HG03103 (cell line): Measurements from ENCODE around the gene WDHD1.
"Not testable (repeated sequence)": the region's sequence is repeated elsewhere in the genome, so short reads cannot be mapped to it uniquely, and the experiment has no call there.

Source experiments
- ATAC-seq: cut with Tn5 transposase; IDR thresholded peaks from one replicate; pipeline ENCODE4 v1.9.1; 2021; ENCODE audit warnings: low read depth; ENCODE audit not compliant: unreplicated experiment

WDHD1 gene

GRCh38 chr14:55047301-55048053 lies 20.6 kb upstream of the WDHD1 start:
- no peak for ATAC-seq

- ATAC-seq: no peak
Observed at GRCh38 chr14:55045087-55045486, 18.2 kb upstream of the WDHD1 start.

GRCh38 chr14:55043528-55043927 lies 16.6 kb upstream of the WDHD1 start:
- ATAC-seq: no peak

- ATAC-seq: no peak
Observed at GRCh38 chr14:55038708-55039107, 11.8 kb upstream of the WDHD1 start.

- not testable (repeated sequence) for ATAC-seq
Observed at GRCh38 chr14:55037995-55038394, 11.1 kb upstream of the WDHD1 start.

GRCh38 chr14:55031190-55031589 lies 4.3 kb upstream of the WDHD1 start:
- ATAC-seq: no peak

- no peak for ATAC-seq
Observed at GRCh38 chr14:55028476-55028875, 1.6 kb upstream of the WDHD1 start.

- ATAC-seq: no peak
Observed at GRCh38 chr14:55028066-55028465, 1.2 kb upstream of the WDHD1 start.

- ATAC-seq: no peak
Observed at GRCh38 chr14:55026441-55026792, 482 bp downstream of the WDHD1 start.

GRCh38 chr14:55025948-55026347 lies 951 bp downstream of the WDHD1 start:
- no peak for ATAC-seq

GRCh38 chr14:55024365-55024764 lies 2.5 kb downstream of the WDHD1 start:
- ATAC-seq: not testable (repeated sequence)

GRCh38 chr14:55019968-55020554 lies 6.8 kb downstream of the WDHD1 start:
- ATAC-seq: no peak

- no peak for ATAC-seq
Observed at GRCh38 chr14:55015006-55015405, 11.9 kb downstream of the WDHD1 start.

- ATAC-seq: no peak
Observed at GRCh38 chr14:55005071-55005470, 21.8 kb downstream of the WDHD1 start.

- no peak for ATAC-seq
Observed at GRCh38 chr14:55000381-55000780, 26.5 kb downstream of the WDHD1 start.

- no peak for ATAC-seq
Observed at GRCh38 chr14:54985156-54985555, 41.7 kb downstream of the WDHD1 start.

GRCh38 chr14:54981698-54982097 lies 45.2 kb downstream of the WDHD1 start:
- ATAC-seq: no peak

- ATAC-seq: no peak
Observed at GRCh38 chr14:54979039-54979438, 47.9 kb downstream of the WDHD1 start.

- no peak for ATAC-seq
Observed at GRCh38 chr14:54976316-54976715, 50.6 kb downstream of the WDHD1 start.

- no peak for ATAC-seq
Observed at GRCh38 chr14:54975856-54976255, 51.0 kb downstream of the WDHD1 start.

- no peak for ATAC-seq
Observed at GRCh38 chr14:54974788-54975414, 52.0 kb downstream of the WDHD1 start.

GRCh38 chr14:54967496-54967895 lies 59.4 kb downstream of the WDHD1 start:
- no peak for ATAC-seq
